IPS-15b (cell line): ENCODE data around the gene TMC1.

Experiments
- H3K27me3 ChIP-seq: one replicate; pipeline ENCODE4 v1.6.1; 2013; ENCODE audit warnings: low read length; ENCODE audit not compliant: control insufficient read depth, insufficient read depth
- H3K36me3 ChIP-seq: one replicate; pipeline ENCODE4 v1.6.1; 2013; ENCODE audit warnings: low read length; ENCODE audit not compliant: control insufficient read depth, insufficient read depth
- H3K4me1 ChIP-seq: one replicate; pipeline ENCODE4 v1.6.1; 2013; ENCODE audit warnings: mild to moderate bottlenecking, low read length; ENCODE audit not compliant: control insufficient read depth, insufficient read depth
- H3K4me3 ChIP-seq: one replicate; pipeline ENCODE4 v1.5.1; 2013; ENCODE audit warnings: low read depth, low read length
- H3K9ac ChIP-seq: one replicate; pipeline ENCODE4 v1.6.1; 2013; ENCODE audit warnings: low read depth, mild to moderate bottlenecking, low read length
- H3K9me3 ChIP-seq: one replicate; pipeline ENCODE4 v1.6.1; 2013; ENCODE audit warnings: mild to moderate bottlenecking, low read length; ENCODE audit not compliant: control insufficient read depth, insufficient read depth

TMC1 gene

GRCh38 chr9:72872718-72873117, 351.3 kb downstream of the TMC1 start:
- no peak overlapping the region for H3K4me3 ChIP-seq
- H3K9me3 ChIP-seq: no peaks in the 10 kb centered on the region
- H3K36me3 ChIP-seq: no peaks in the 10 kb centered on the region
- H3K27me3 ChIP-seq: no peaks in the 10 kb centered on the region
- no peaks in the 10 kb centered on the region for H3K4me1 ChIP-seq
- H3K9ac ChIP-seq: no peak overlapping the region

GRCh38 chr9:72873456-72873855, 352.0 kb downstream of the TMC1 start:
- no peak overlapping the region for H3K4me3 ChIP-seq

GRCh38 chr9:72874344-72874743, 352.9 kb downstream of the TMC1 start:
- no peaks in the 10 kb centered on the region for H3K4me1 ChIP-seq
- H3K4me3 ChIP-seq: no peak overlapping the region
- no peaks in the 10 kb centered on the region for H3K36me3 ChIP-seq
- H3K9ac ChIP-seq: no peak overlapping the region
- H3K9me3 ChIP-seq: no peaks in the 10 kb centered on the region
- H3K27me3 ChIP-seq: no peaks in the 10 kb centered on the region

More at GRCh38 chr9:72873456-72873855, 352.0 kb downstream of the TMC1 start:
- Histone ChIP-seq H3K9me3 (no peaks in the 10 kb centered on the region), H3K9ac (no peak overlapping the region), H3K27me3 (no peaks in the 10 kb centered on the region), H3K4me1 (no peaks in the 10 kb centered on the region), H3K36me3 (no peaks in the 10 kb centered on the region)

- Histone ChIP-seq H3K27me3 (no peaks in the 10 kb centered on the region), H3K9ac (no peak overlapping the region), H3K4me3 (no peak overlapping the region), H3K36me3 (no peaks in the 10 kb centered on the region), H3K9me3 (no peaks in the 10 kb centered on the region), H3K4me1 (no peaks in the 10 kb centered on the region)
These were observed 353.8 kb downstream of the TMC1 start for GRCh38 chr9:72875221-72875620.

- Histone ChIP-seq H3K9me3 (no peaks in the 10 kb centered on the region), H3K27me3 (no peaks in the 10 kb centered on the region), H3K36me3 (no peaks in the 10 kb centered on the region), H3K4me1 (no peaks in the 10 kb centered on the region), H3K4me3 (no peak overlapping the region), H3K9ac (no peak overlapping the region)
These were observed 359.4 kb downstream of the TMC1 start for GRCh38 chr9:72880821-72881220.

- no peak overlapping the region for H3K4me3 ChIP-seq
- no peaks in the 10 kb centered on the region for H3K4me1 ChIP-seq
- no peak overlapping the region for H3K9ac ChIP-seq
- H3K9me3 ChIP-seq: peaks cover 3% of the 10 kb centered on the region
- H3K36me3 ChIP-seq: no peaks in the 10 kb centered on the region
- H3K27me3 ChIP-seq: no peaks in the 10 kb centered on the region
These were observed 360.8 kb downstream of the TMC1 start for GRCh38 chr9:72882117-72882775.

GRCh38 chr9:72883875-72884274, 362.5 kb downstream of the TMC1 start:
- Histone ChIP-seq H3K36me3 (no peaks in the 10 kb centered on the region), H3K9me3 (peaks cover 3% of the 10 kb centered on the region), H3K4me1 (no peaks in the 10 kb centered on the region), H3K9ac (no peak overlapping the region), H3K27me3 (no peaks in the 10 kb centered on the region), H3K4me3 (no peak overlapping the region)

- Histone ChIP-seq H3K9me3 (peaks cover 3% of the 10 kb centered on the region), H3K9ac (no peak overlapping the region)
These were observed 363.1 kb downstream of the TMC1 start for GRCh38 chr9:72884508-72884907.

More at GRCh38 chr9:72884508-72884907, 363.1 kb downstream of the TMC1 start:
- Histone ChIP-seq H3K36me3 (no peaks in the 10 kb centered on the region), H3K27me3 (no peaks in the 10 kb centered on the region), H3K4me3 (no peak overlapping the region), H3K4me1 (no peaks in the 10 kb centered on the region)
